WTC11 (cell line): ENCODE results near the gene OR8K5. TPM values are rescaled to one million over a fixed set of nuclear protein-coding genes. Genes with fewer than 3 reads are reported as not detected.
"Not testable (repeated sequence)": the region's sequence is repeated elsewhere in the genome, so short reads cannot be mapped to it uniquely, and the experiment has no call there.

ENCODE experiments used
- ATAC-seq: fragments of 200-7000 bp; cut with Tn5 transposase; 2 replicates; pipeline ENCODE4 v1.10.0; 2021; ENCODE audit warnings: mild to moderate bottlenecking, moderate library complexity
- CTCF ChIA-PET: fragments of 300-600 bp; sonication (Branson Sonifier 250); formaldehyde crosslinking; loops from one replicate; lab custom pipeline; 2021; ENCODE audit warnings: antibody characterized with exemption; lab: Charles Lee
- POLR2A ChIA-PET: fragments of 350-600 bp; sonication (Branson Sonifier 250); formaldehyde crosslinking; loops from one replicate; lab custom pipeline; 2021; ENCODE audit warnings: antibody characterized with exemption; lab: Charles Lee
- DNase-seq: peaks from one replicate; pipeline ENCODE4 v3.0.0; 2021; ENCODE audit warnings: low spot score
- H3K27ac Mint-ChIP-seq: 2 replicates; pipeline ENCODE4 v1.8.0; 2021; ENCODE audit warnings: mixed read lengths
- H3K27me3 Mint-ChIP-seq: 2 replicates; pipeline ENCODE4 v1.8.0; 2021; ENCODE audit warnings: low read depth, mild to moderate bottlenecking, moderate library complexity, mixed read lengths
- H3K36me3 Mint-ChIP-seq: 2 replicates; pipeline ENCODE4 v1.8.0; 2021; ENCODE audit warnings: mixed read lengths
- H3K4me1 Mint-ChIP-seq: 2 replicates; pipeline ENCODE4 v1.8.0; 2022; ENCODE audit warnings: mixed read lengths
- H3K4me3 Mint-ChIP-seq: 2 replicates; pipeline ENCODE4 v1.8.0; 2021; ENCODE audit warnings: mild to moderate bottlenecking, moderate library complexity, mixed read lengths
- H3K9me3 Mint-ChIP-seq: 2 replicates; pipeline ENCODE4 v1.8.0; 2021; ENCODE audit warnings: mixed read lengths
- ATF1 ChIP-seq: sonication (generic); formaldehyde crosslinking; IDR thresholded peaks from 2 replicates; pipeline ENCODE4 v1.8.1; 2023; ENCODE audit warnings: mild to moderate bottlenecking, moderate library complexity, missing genetic modification reagents
- ATF2 ChIP-seq: sonication (generic); formaldehyde crosslinking; IDR thresholded peaks from 2 replicates; pipeline ENCODE4 v1.8.1; 2022; ENCODE audit warnings: low read depth, missing genetic modification reagents, borderline replicate concordance
- CREM ChIP-seq: sonication (generic); formaldehyde crosslinking; IDR thresholded peaks from 2 replicates; pipeline ENCODE4 v1.8.1; 2022; ENCODE audit warnings: mild to moderate bottlenecking, missing genetic modification reagents, moderate library complexity
- EMX1 ChIP-seq: fragments of 250-450 bp; sonication (Bioruptor Pico); IDR thresholded peaks from 2 replicates; pipeline ENCODE4 v1.8.0; 2021; ENCODE audit warnings: mild to moderate bottlenecking
- GRHL2 ChIP-seq: fragments of 250-450 bp; sonication (Bioruptor Pico); IDR thresholded peaks from 2 replicates; pipeline ENCODE4 v1.8.0; 2022; ENCODE audit warnings: mild to moderate bottlenecking, moderate library complexity; ENCODE audit not compliant: insufficient replicate concordance, severe bottlenecking
- HMGXB4 ChIP-seq: sonication (generic); formaldehyde crosslinking; IDR thresholded peaks from 2 replicates; pipeline ENCODE4 v1.8.1; 2023; ENCODE audit warnings: mild to moderate bottlenecking, moderate library complexity, missing genetic modification reagents
- KAT7 ChIP-seq: sonication (generic); formaldehyde crosslinking; IDR thresholded peaks from 2 replicates; pipeline ENCODE4 v1.8.1; 2023; ENCODE audit warnings: missing genetic modification reagents, mild to moderate bottlenecking, borderline replicate concordance
- MYBL2 ChIP-seq: sonication (generic); formaldehyde crosslinking; IDR thresholded peaks from 2 replicates; pipeline ENCODE4 v1.8.1; 2023; ENCODE audit warnings: mild to moderate bottlenecking, moderate library complexity, missing genetic modification reagents
- ZBTB21 ChIP-seq: sonication (generic); formaldehyde crosslinking; IDR thresholded peaks from 2 replicates; pipeline ENCODE4 v1.8.1; 2023; ENCODE audit warnings: mild to moderate bottlenecking, missing genetic modification reagents, borderline replicate concordance
- ZNF396 ChIP-seq: fragments of 250-450 bp; sonication (Bioruptor Pico); IDR thresholded peaks from 2 replicates; pipeline ENCODE4 v1.8.0; 2021; ENCODE audit warnings: mild to moderate bottlenecking, moderate library complexity, borderline replicate concordance
- ZNF416 ChIP-seq: fragments of 250-450 bp; sonication (Bioruptor Pico); IDR thresholded peaks from 2 replicates; pipeline ENCODE4 v1.9.0; 2021; ENCODE audit warnings: mild to moderate bottlenecking, inconsistent platforms
- ZNF671 ChIP-seq: fragments of 250-450 bp; sonication (Bioruptor Pico); IDR thresholded peaks from 2 replicates; pipeline ENCODE4 v1.8.0; 2021; ENCODE audit warnings: mild to moderate bottlenecking
- total RNA-seq: library from RNA; stranded (reverse); gene quantifications from 3 replicates; pipeline ENCODE4 v1.2.3, GENCODE V29; 2021
- TF ChIP-seq, protein P1 (sequence below): sonication (generic); formaldehyde crosslinking; conservative IDR thresholded peaks from 2 replicates; pipeline ENCODE4 v1.8.1; 2022; ENCODE audit warnings: mild to moderate bottlenecking, missing genetic modification reagents
- TF ChIP-seq, protein P2 (sequence below): sonication (generic); formaldehyde crosslinking; IDR thresholded peaks from 2 replicates; pipeline ENCODE4 v1.8.0; 2022; ENCODE audit warnings: mild to moderate bottlenecking, missing genetic modification reagents
- TF ChIP-seq, protein P3 (sequence below): sonication (generic); formaldehyde crosslinking; conservative IDR thresholded peaks from 2 replicates; pipeline ENCODE4 v1.8.1; 2023; ENCODE audit warnings: mild to moderate bottlenecking, low read depth, missing genetic modification reagents, moderate library complexity
- TF ChIP-seq, protein P4 (sequence below): sonication (generic); formaldehyde crosslinking; IDR thresholded peaks from 2 replicates; pipeline ENCODE4 v1.8.1; 2023; ENCODE audit warnings: mild to moderate bottlenecking, missing genetic modification reagents

Gene OR8K5
- total RNA-seq, 1 experiment from 2014 or later: not detected

GRCh38 chr11:56151376-56151775 lies 8.7 kb downstream of the OR8K5 start (continued):
- TF ChIP-seq HMGXB4 (CRISPR knock-in tag): no peak
- no peak for TF ChIP-seq GRHL2 (CRISPR knock-in tag)
- no peak for TF ChIP-seq ATF2 (CRISPR knock-in tag)
- TF ChIP-seq, protein P1, sequence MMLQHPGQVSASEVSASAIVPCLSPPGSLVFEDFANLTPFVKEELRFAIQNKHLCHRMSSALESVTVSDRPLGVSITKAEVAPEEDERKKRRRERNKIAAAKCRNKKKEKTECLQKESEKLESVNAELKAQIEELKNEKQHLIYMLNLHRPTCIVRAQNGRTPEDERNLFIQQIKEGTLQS (CRISPR knock-in tag): no peak
- no peak for TF ChIP-seq EMX1 (CRISPR knock-in tag)
- TF ChIP-seq ZBTB21 (CRISPR knock-in tag): no peak
- no peak for TF ChIP-seq ZNF396 (CRISPR knock-in tag)
- TF ChIP-seq CREM: no peak
- TF ChIP-seq, protein P2, sequence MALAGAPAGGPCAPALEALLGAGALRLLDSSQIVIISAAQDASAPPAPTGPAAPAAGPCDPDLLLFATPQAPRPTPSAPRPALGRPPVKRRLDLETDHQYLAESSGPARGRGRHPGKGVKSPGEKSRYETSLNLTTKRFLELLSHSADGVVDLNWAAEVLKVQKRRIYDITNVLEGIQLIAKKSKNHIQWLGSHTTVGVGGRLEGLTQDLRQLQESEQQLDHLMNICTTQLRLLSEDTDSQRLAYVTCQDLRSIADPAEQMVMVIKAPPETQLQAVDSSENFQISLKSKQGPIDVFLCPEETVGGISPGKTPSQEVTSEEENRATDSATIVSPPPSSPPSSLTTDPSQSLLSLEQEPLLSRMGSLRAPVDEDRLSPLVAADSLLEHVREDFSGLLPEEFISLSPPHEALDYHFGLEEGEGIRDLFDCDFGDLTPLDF (CRISPR knock-in tag): no peak
- TF ChIP-seq, protein P3, sequence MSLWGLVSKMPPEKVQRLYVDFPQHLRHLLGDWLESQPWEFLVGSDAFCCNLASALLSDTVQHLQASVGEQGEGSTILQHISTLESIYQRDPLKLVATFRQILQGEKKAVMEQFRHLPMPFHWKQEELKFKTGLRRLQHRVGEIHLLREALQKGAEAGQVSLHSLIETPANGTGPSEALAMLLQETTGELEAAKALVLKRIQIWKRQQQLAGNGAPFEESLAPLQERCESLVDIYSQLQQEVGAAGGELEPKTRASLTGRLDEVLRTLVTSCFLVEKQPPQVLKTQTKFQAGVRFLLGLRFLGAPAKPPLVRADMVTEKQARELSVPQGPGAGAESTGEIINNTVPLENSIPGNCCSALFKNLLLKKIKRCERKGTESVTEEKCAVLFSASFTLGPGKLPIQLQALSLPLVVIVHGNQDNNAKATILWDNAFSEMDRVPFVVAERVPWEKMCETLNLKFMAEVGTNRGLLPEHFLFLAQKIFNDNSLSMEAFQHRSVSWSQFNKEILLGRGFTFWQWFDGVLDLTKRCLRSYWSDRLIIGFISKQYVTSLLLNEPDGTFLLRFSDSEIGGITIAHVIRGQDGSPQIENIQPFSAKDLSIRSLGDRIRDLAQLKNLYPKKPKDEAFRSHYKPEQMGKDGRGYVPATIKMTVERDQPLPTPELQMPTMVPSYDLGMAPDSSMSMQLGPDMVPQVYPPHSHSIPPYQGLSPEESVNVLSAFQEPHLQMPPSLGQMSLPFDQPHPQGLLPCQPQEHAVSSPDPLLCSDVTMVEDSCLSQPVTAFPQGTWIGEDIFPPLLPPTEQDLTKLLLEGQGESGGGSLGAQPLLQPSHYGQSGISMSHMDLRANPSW (CRISPR knock-in tag): no peak

DNA sequence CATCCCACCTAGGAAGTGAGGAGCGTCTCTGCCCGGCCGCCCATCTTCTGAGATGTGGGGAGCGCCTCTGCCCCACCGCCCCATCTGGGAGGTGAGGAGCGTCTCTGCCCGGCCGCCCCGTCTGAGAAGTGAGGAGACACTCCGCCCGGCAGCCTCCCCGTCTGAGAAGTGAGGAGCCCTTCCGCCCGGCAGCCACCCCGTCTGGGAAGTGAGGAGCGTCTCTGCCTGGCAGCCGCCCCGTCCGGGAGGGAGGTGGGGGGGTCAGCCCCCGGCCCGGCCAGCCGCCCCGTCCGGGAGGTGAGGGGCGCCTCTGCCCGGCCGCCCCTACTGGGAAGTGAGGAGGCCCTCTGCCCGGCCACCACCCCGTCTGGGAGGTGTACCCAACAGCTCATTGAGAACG lies 16.4 kb downstream of the OR8K5 start:
- H3K36me3 Mint-ChIP-seq, H3K4me3 Mint-ChIP-seq, H3K27me3 Mint-ChIP-seq, POLR2A ChIA-PET, CTCF ChIA-PET, H3K27ac Mint-ChIP-seq, DNase-seq, ATAC-seq, H3K4me1 Mint-ChIP-seq: not testable (repeated sequence)
- H3K9me3 Mint-ChIP-seq: peaks cover 31% of the 10 kb centered on the region

- no peak within 1 kb of the TSS for H3K4me3 Mint-ChIP-seq
- POLR2A ChIA-PET: no interaction called here
- DNase-seq: no peak
Measured at GRCh38 chr11:56140151-56140661, 19.9 kb downstream of the OR8K5 start, which contains the start of gene OR8J3. TSS of gene OR8J3 (minus strand) at chr11:56140201. CDS start at chr11:56137718, 2,483 bp downstream.

More at GRCh38 chr11:56140151-56140661, 19.9 kb downstream of the OR8K5 start, which contains the start of gene OR8J3:
- TF ChIP-seq, protein P4, sequence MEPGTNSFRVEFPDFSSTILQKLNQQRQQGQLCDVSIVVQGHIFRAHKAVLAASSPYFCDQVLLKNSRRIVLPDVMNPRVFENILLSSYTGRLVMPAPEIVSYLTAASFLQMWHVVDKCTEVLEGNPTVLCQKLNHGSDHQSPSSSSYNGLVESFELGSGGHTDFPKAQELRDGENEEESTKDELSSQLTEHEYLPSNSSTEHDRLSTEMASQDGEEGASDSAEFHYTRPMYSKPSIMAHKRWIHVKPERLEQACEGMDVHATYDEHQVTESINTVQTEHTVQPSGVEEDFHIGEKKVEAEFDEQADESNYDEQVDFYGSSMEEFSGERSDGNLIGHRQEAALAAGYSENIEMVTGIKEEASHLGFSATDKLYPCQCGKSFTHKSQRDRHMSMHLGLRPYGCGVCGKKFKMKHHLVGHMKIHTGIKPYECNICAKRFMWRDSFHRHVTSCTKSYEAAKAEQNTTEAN: no peak
- TF ChIP-seq ZNF671 (CRISPR knock-in tag) (no peak), KAT7 (CRISPR knock-in tag) (no peak), ZNF416 (no peak), ATF1 (CRISPR knock-in tag) (no peak), MYBL2 (no peak)
- TF ChIP-seq, protein P2 (CRISPR knock-in tag): no peak
- peaks cover 9% of the 10 kb centered on the region; the same call in 1 of the 2 replicates for H3K36me3 Mint-ChIP-seq
- H3K27ac Mint-ChIP-seq: no peak within 1 kb of the TSS
- H3K9me3 Mint-ChIP-seq: peaks cover 23% of the 10 kb centered on the region
- H3K27me3 Mint-ChIP-seq: no peaks in the 10 kb centered on the region
- H3K4me1 Mint-ChIP-seq: no peaks in the 10 kb centered on the region
- no peak for ATAC-seq
- CTCF ChIA-PET: no interaction called here
